Mucosa of gallbladder (tissue), 1 donor: ENCODE measurements around the gene RALGPS1. TPM values are rescaled to one million over a fixed set of nuclear protein-coding genes. Genes with fewer than 3 reads are reported as not detected.
A peak's percentile ranks its signal among the peaks of the same experiment; 100 is the strongest.

ENCODE experiments used
- DNase-seq: peaks from one replicate; pipeline ENCODE4 v3.0.0-alpha.2; 2020; ENCODE audit warnings: low spot score
- total RNA-seq: library from RNA; stranded (reverse); gene quantifications from one replicate; pipeline ENCODE4 v1.2.1, GENCODE V29; 2021
- donor health status: DM: no; HTN: no; CAD: no.

Gene RALGPS1
- total RNA-seq, 1 donor from 2014 or later = 34.7 TPM

- no peak for DNase-seq
These were observed 41.2 kb downstream of the RALGPS1 start for GRCh38 chr9:126955811-126956210.

GRCh38 chr9:126956917-126957686 lies 42.5 kb downstream of the RALGPS1 start:
- no peak for DNase-seq

- DNase-seq = no peak
These were observed 43.1 kb downstream of the RALGPS1 start for GRCh38 chr9:126957687-126958053.

GRCh38 chr9:126959336-126959735 lies 44.8 kb downstream of the RALGPS1 start:
- DNase-seq = no peak

GRCh38 chr9:126959917-126960316 lies 45.3 kb downstream of the RALGPS1 start:
- no peak for DNase-seq

- DNase-seq = no peak
These were observed 47.8 kb downstream of the RALGPS1 start for GRCh38 chr9:126962336-126962735.

GRCh38 chr9:126965077-126965476 lies 50.5 kb downstream of the RALGPS1 start:
- DNase-seq = no peak

GRCh38 chr9:126965541-126966428 lies 51.2 kb downstream of the RALGPS1 start:
- DNase-seq = peak; percentile 19

- no peak for DNase-seq
These were observed 56.7 kb downstream of the RALGPS1 start for GRCh38 chr9:126971261-126971660.

- DNase-seq = no peak
These were observed 59.3 kb downstream of the RALGPS1 start for GRCh38 chr9:126973651-126974529.

GRCh38 chr9:126974594-126974993 lies 60.0 kb downstream of the RALGPS1 start:
- DNase-seq = no peak

GRCh38 chr9:126975327-126976220 lies 61.0 kb downstream of the RALGPS1 start:
- no peak for DNase-seq

- DNase-seq = no peak
These were observed 64.9 kb downstream of the RALGPS1 start for GRCh38 chr9:126979461-126979860.

GRCh38 chr9:126980231-126980630 lies 65.6 kb downstream of the RALGPS1 start:
- DNase-seq = no peak

- no peak for DNase-seq
These were observed 66.6 kb downstream of the RALGPS1 start for GRCh38 chr9:126981218-126981617.

GRCh38 chr9:126982215-126983002 lies 67.8 kb downstream of the RALGPS1 start:
- DNase-seq = no peak

- DNase-seq = no peak
These were observed 69.2 kb downstream of the RALGPS1 start for GRCh38 chr9:126983767-126984166.

- DNase-seq = peak; percentile 19
These were observed 70.4 kb downstream of the RALGPS1 start for GRCh38 chr9:126984969-126985368.

GRCh38 chr9:126985870-126986498 lies 71.4 kb downstream of the RALGPS1 start:
- DNase-seq = peak; percentile 83
